ENCODE data around the gene GGTLC3.
"Not testable (repeated sequence)": the region's sequence is repeated elsewhere in the genome, so short reads cannot be mapped to it uniquely, and the experiment has no call there.

The GGTLC3 gene

GRCh38 chr22:18554280-18555256, 36.6 kb upstream of the GGTLC3 start:
- H3K18ac ChIP-seq (ENCODE audit: low read depth in 1 of 2, low read length in 2 of 2); H3K4me2 ChIP-seq (ENCODE audit: low read length, poor library complexity, severe bottlenecking); H4K8ac ChIP-seq (ENCODE audit: low read length); H2AFZ ChIP-seq (ENCODE audit: low read depth, low read length); H3K4ac ChIP-seq (ENCODE audit: low read depth in 1 of 2, low read length in 2 of 2); H3K4me3 ChIP-seq (ENCODE audit: insufficient read depth in 1 of 2, low read depth in 1 of 2, low read length in 2 of 2); H3K79me1 ChIP-seq (replicated peaks; ENCODE audit: low read length, poor library complexity, severe bottlenecking); H3K36me3 ChIP-seq (ENCODE audit: control insufficient read depth in 1 of 2, insufficient read depth in 2 of 2, low read depth in 1 of 2, low read length in 2 of 2); H2BK5ac ChIP-seq (ENCODE audit: low read depth, low read length, poor library complexity, severe bottlenecking); H3K4me1 ChIP-seq (ENCODE audit: control insufficient read depth, insufficient read depth, low read depth, low read length); H3K14ac ChIP-seq (ENCODE audit: low read length in 2 of 2); H2AK5ac ChIP-seq (ENCODE audit: low read length, severe bottlenecking); H3K9ac ChIP-seq (ENCODE audit: low read length); H2BK15ac ChIP-seq (ENCODE audit: low read depth, poor library complexity, severe bottlenecking); H2BK120ac ChIP-seq (ENCODE audit: low read depth, low read length); H2BK12ac ChIP-seq (ENCODE audit: low read length in 2 of 2); DNase-seq; H3K9me3 ChIP-seq (ENCODE audit: control insufficient read depth, low read length); H3K23ac ChIP-seq (ENCODE audit: low read length in 2 of 2); H3K27me3 ChIP-seq (ENCODE audit: control insufficient read depth in 1 of 2, insufficient read depth in 1 of 2, low read length in 2 of 2); H4K91ac ChIP-seq (ENCODE audit: low read length); H3K27ac ChIP-seq (ENCODE audit: low read length, poor library complexity, severe bottlenecking): not testable (repeated sequence)
- WGBS: no CpG with 5 or more reads among the region's 22 CpGs

DNA sequence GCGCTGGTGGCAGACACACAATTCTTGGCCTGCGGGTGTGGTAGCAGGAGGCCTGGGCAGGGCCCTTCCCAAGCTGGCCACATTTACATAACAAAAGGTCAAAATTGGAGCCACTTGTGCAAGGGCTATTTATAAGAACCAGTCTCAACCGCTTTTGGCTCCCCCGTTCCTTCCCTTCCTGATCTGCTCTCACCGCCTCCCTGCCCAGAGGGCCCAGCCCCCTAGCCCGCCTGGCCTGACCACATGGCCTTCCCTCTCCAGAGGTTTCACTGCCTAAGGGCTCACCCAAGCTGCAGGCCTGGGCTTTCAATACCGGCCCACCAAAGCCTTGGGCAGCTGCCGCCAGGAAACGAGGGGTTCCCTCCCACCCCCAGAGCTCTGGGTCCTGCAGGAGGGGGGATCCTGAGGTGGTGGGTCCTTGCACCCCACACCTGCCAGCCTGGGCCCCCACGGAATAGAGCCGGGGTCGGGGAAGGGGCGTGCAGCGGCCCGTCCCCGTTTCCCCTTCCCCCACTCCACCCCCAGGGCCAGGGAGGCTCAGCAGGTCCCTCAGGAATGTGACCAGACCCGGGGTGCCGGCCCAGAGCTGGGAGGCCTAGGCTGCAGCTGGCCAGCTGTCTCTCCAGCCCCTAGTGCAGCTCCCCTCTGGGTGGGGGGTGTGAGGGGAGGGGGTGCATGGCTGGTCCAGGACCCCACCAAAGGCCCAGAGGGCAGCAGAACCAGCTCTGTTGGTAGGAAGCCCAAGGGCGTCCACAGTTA, 35.1 kb upstream of the GGTLC3 start:
- not testable (repeated sequence) for H2BK15ac ChIP-seq (ENCODE audit: low read depth, poor library complexity, severe bottlenecking); H3K9me3 ChIP-seq (ENCODE audit: control insufficient read depth, low read length); H3K27ac ChIP-seq (ENCODE audit: low read length, poor library complexity, severe bottlenecking); H3K9ac ChIP-seq (ENCODE audit: low read length); H3K4ac ChIP-seq (ENCODE audit: low read depth in 1 of 2, low read length in 2 of 2); H2AFZ ChIP-seq (ENCODE audit: low read depth, low read length); H2BK12ac ChIP-seq (ENCODE audit: low read length in 2 of 2); H2BK120ac ChIP-seq (ENCODE audit: low read depth, low read length); H4K91ac ChIP-seq (ENCODE audit: low read length); H3K4me2 ChIP-seq (ENCODE audit: low read length, poor library complexity, severe bottlenecking); H3K4me3 ChIP-seq (ENCODE audit: insufficient read depth in 1 of 2, low read depth in 1 of 2, low read length in 2 of 2); H2BK5ac ChIP-seq (ENCODE audit: low read depth, low read length, poor library complexity, severe bottlenecking); DNase-seq; H3K27me3 ChIP-seq (ENCODE audit: control insufficient read depth in 1 of 2, insufficient read depth in 1 of 2, low read length in 2 of 2); H3K18ac ChIP-seq (ENCODE audit: low read depth in 1 of 2, low read length in 2 of 2); H3K23ac ChIP-seq (ENCODE audit: low read length in 2 of 2); H3K4me1 ChIP-seq (ENCODE audit: control insufficient read depth, insufficient read depth, low read depth, low read length); H3K14ac ChIP-seq (ENCODE audit: low read length in 2 of 2); H4K8ac ChIP-seq (ENCODE audit: low read length); H3K36me3 ChIP-seq (ENCODE audit: control insufficient read depth in 1 of 2, insufficient read depth in 2 of 2, low read depth in 1 of 2, low read length in 2 of 2); H3K79me1 ChIP-seq (replicated peaks; ENCODE audit: low read length, poor library complexity, severe bottlenecking); H2AK5ac ChIP-seq (ENCODE audit: low read length, severe bottlenecking)
- no CpG with 5 or more reads among the region's 19 CpGs for WGBS

DNA sequence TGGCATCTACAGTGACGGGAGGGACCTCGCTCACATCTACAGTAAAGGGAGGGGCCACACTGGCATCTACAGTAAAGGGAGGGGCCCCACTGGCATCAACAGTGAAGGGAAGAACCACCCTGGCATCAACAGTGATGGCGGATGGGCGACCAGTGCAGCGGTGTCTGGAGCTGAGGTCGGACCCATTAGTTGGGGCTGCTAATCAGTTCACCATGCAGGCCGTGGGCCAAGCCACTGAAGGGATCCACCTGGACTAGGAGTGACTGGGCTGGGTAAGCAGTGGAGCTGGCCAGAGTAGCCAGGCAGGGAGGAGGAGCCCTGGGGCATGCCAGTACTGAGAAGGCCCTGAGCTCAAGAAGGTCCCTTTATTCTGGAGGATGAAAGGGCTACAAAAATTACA, 33.1 kb upstream of the GGTLC3 start:
- not testable (repeated sequence) for H3K4ac ChIP-seq (ENCODE audit: low read depth in 1 of 2, low read length in 2 of 2); H2BK15ac ChIP-seq (ENCODE audit: low read depth, poor library complexity, severe bottlenecking); H2AK5ac ChIP-seq (ENCODE audit: low read length, severe bottlenecking); H2BK5ac ChIP-seq (ENCODE audit: low read depth, low read length, poor library complexity, severe bottlenecking); H3K14ac ChIP-seq (ENCODE audit: low read length in 2 of 2); H3K27ac ChIP-seq (ENCODE audit: low read length, poor library complexity, severe bottlenecking); H4K91ac ChIP-seq (ENCODE audit: low read length); H2BK120ac ChIP-seq (ENCODE audit: low read depth, low read length); H3K79me1 ChIP-seq (replicated peaks; ENCODE audit: low read length, poor library complexity, severe bottlenecking); H3K4me3 ChIP-seq (ENCODE audit: insufficient read depth in 1 of 2, low read depth in 1 of 2, low read length in 2 of 2); H3K23ac ChIP-seq (ENCODE audit: low read length in 2 of 2); H3K4me2 ChIP-seq (ENCODE audit: low read length, poor library complexity, severe bottlenecking); H3K27me3 ChIP-seq (ENCODE audit: control insufficient read depth in 1 of 2, insufficient read depth in 1 of 2, low read length in 2 of 2); DNase-seq; H3K4me1 ChIP-seq (ENCODE audit: control insufficient read depth, insufficient read depth, low read depth, low read length); H2BK12ac ChIP-seq (ENCODE audit: low read length in 2 of 2); H3K36me3 ChIP-seq (ENCODE audit: control insufficient read depth in 1 of 2, insufficient read depth in 2 of 2, low read depth in 1 of 2, low read length in 2 of 2); H3K9ac ChIP-seq (ENCODE audit: low read length); H4K8ac ChIP-seq (ENCODE audit: low read length); H3K9me3 ChIP-seq (ENCODE audit: control insufficient read depth, low read length); H3K18ac ChIP-seq (ENCODE audit: low read depth in 1 of 2, low read length in 2 of 2); H2AFZ ChIP-seq (ENCODE audit: low read depth, low read length)
- WGBS: no CpG with 5 or more reads among the region's 7 CpGs

GRCh38 chr22:18549458-18550179, 31.7 kb upstream of the GGTLC3 start:
- not testable (repeated sequence) for H3K9ac ChIP-seq (ENCODE audit: low read length); H2AFZ ChIP-seq (ENCODE audit: low read depth, low read length); H3K27ac ChIP-seq (ENCODE audit: low read length, poor library complexity, severe bottlenecking); H3K4ac ChIP-seq (ENCODE audit: low read depth in 1 of 2, low read length in 2 of 2); H3K18ac ChIP-seq (ENCODE audit: low read depth in 1 of 2, low read length in 2 of 2); H2BK5ac ChIP-seq (ENCODE audit: low read depth, low read length, poor library complexity, severe bottlenecking); DNase-seq; H3K23ac ChIP-seq (ENCODE audit: low read length in 2 of 2); H2BK12ac ChIP-seq (ENCODE audit: low read length in 2 of 2); H3K9me3 ChIP-seq (ENCODE audit: control insufficient read depth, low read length); H3K4me1 ChIP-seq (ENCODE audit: control insufficient read depth, insufficient read depth, low read depth, low read length); H3K4me3 ChIP-seq (ENCODE audit: insufficient read depth in 1 of 2, low read depth in 1 of 2, low read length in 2 of 2); H3K79me1 ChIP-seq (replicated peaks; ENCODE audit: low read length, poor library complexity, severe bottlenecking); H2AK5ac ChIP-seq (ENCODE audit: low read length, severe bottlenecking); H2BK15ac ChIP-seq (ENCODE audit: low read depth, poor library complexity, severe bottlenecking); H3K36me3 ChIP-seq (ENCODE audit: control insufficient read depth in 1 of 2, insufficient read depth in 2 of 2, low read depth in 1 of 2, low read length in 2 of 2); H3K27me3 ChIP-seq (ENCODE audit: control insufficient read depth in 1 of 2, insufficient read depth in 1 of 2, low read length in 2 of 2); H2BK120ac ChIP-seq (ENCODE audit: low read depth, low read length); H4K8ac ChIP-seq (ENCODE audit: low read length); H3K14ac ChIP-seq (ENCODE audit: low read length in 2 of 2); H4K91ac ChIP-seq (ENCODE audit: low read length); H3K4me2 ChIP-seq (ENCODE audit: low read length, poor library complexity, severe bottlenecking)
- WGBS: 50% methylated on average over 2 of the region's 13 CpGs

Data from mesenchymal stem cell (in vitro differentiated cells and primary cell).